ENCODE results near the gene ATXN7L3.

Gene ATXN7L3

GRCh38 chr17:44221862-44222111, 22.1 kb upstream of the ATXN7L3 start:
- H3K4me1 Mint-ChIP-seq (ENCODE audit: low read depth), result peaks cover 35% of the 10 kb centered on the region
- H3K4me3 Mint-ChIP-seq, result peak overlapping the region; percentile 99
- peaks cover 12% of the 10 kb centered on the region for H3K27me3 Mint-ChIP-seq
- H3K36me3 Mint-ChIP-seq (ENCODE audit: low read depth), result peaks cover 22% of the 10 kb centered on the region
- intact Hi-C loops (cut with micrococcal nuclease), result loop anchor here (2.0 to 5.0 kb wide), 2 partner anchors 56 to 103 kb away; partner anchors contain the start of gene SLC25A39
- peak overlapping the region; percentile 97 for H3K27ac Mint-ChIP-seq
- no peaks in the 10 kb centered on the region for H3K9me3 Mint-ChIP-seq

- Mint-ChIP-seq H3K27me3 (peaks cover 12% of the 10 kb centered on the region), H3K4me1 (ENCODE audit: low read depth) (peaks cover 40% of the 10 kb centered on the region), H3K27ac (peak overlapping the region; percentile 97), H3K9me3 (no peaks in the 10 kb centered on the region), H3K4me3 (peak overlapping the region; percentile 99), H3K36me3 (ENCODE audit: low read depth) (peaks cover 27% of the 10 kb centered on the region)
- intact Hi-C loops (cut with micrococcal nuclease), result loop anchor here (2.0 to 5.0 kb wide), 2 partner anchors 56 to 104 kb away; partner anchors contain the start of gene SLC25A39
Measured at GRCh38 chr17:44221084-44221861, 21.6 kb upstream of the ATXN7L3 start.

- peaks cover 10% of the 10 kb centered on the region for H3K27me3 Mint-ChIP-seq
- intact Hi-C loops (cut with micrococcal nuclease), result loop anchor here (2.0 to 5.0 kb wide), 2 partner anchors 57 to 104 kb away; partner anchors contain the start of gene SLC25A39
- H3K4me3 Mint-ChIP-seq, result peak overlapping the region; percentile 99
- peaks cover 35% of the 10 kb centered on the region for H3K36me3 Mint-ChIP-seq (ENCODE audit: low read depth)
- peak overlapping the region; percentile 97 for H3K27ac Mint-ChIP-seq
- H3K9me3 Mint-ChIP-seq, result no peaks in the 10 kb centered on the region
- peaks cover 49% of the 10 kb centered on the region for H3K4me1 Mint-ChIP-seq (ENCODE audit: low read depth)
Measured at GRCh38 chr17:44220213-44221083, 20.8 kb upstream of the ATXN7L3 start.

GRCh38 chr17:44219616-44220212, 20.0 kb upstream of the ATXN7L3 start, which contains the start of gene UBTF:
TSS of gene UBTF (minus strand) at chr17:44219675. CDS start at chr17:44218229, 1,446 bp downstream.
- Mint-ChIP-seq H3K4me3 (peak within 1 kb of the TSS; percentile 97), H3K4me1 (ENCODE audit: low read depth) (peaks cover 54% of the 10 kb centered on the region), H3K27ac (peak within 1 kb of the TSS; percentile 97), H3K27me3 (peaks cover 8% of the 10 kb centered on the region), H3K36me3 (ENCODE audit: low read depth) (peaks cover 42% of the 10 kb centered on the region), H3K9me3 (peaks cover 5% of the 10 kb centered on the region)
- intact Hi-C loops (cut with micrococcal nuclease), result loop anchor here (2.0 to 5.0 kb wide), 4 partner anchors 19 to 128 kb away; partner anchors contain the start of genes GRN and SLC25A39

GRCh38 chr17:44219108-44219615, 19.5 kb upstream of the ATXN7L3 start:
- Mint-ChIP-seq H3K4me1 (ENCODE audit: low read depth) (peaks cover 58% of the 10 kb centered on the region), H3K27ac (no peak overlapping the region), H3K9me3 (peaks cover 10% of the 10 kb centered on the region), H3K27me3 (peaks cover 5% of the 10 kb centered on the region), H3K36me3 (ENCODE audit: low read depth) (peaks cover 48% of the 10 kb centered on the region), H3K4me3 (peak overlapping the region; percentile 45)
- intact Hi-C loops (cut with micrococcal nuclease), result loop anchor here (2.0 to 5.0 kb wide), 2 partner anchors 18 to 128 kb away; partner anchors contain the start of gene GRN

- H3K4me1 Mint-ChIP-seq (ENCODE audit: low read depth), result peaks cover 64% of the 10 kb centered on the region
- intact Hi-C loops (cut with micrococcal nuclease), result loop anchor here (1.0 to 5.0 kb wide), 4 partner anchors 8 to 129 kb away; partner anchors contain the start of genes GRN and TMUB2
- H3K27ac Mint-ChIP-seq, result peak overlapping the region; percentile 66
- H3K4me3 Mint-ChIP-seq, result peak overlapping the region; percentile 65
- H3K9me3 Mint-ChIP-seq, result peaks cover 17% of the 10 kb centered on the region
- peaks cover 3% of the 10 kb centered on the region for H3K27me3 Mint-ChIP-seq
- H3K36me3 Mint-ChIP-seq (ENCODE audit: low read depth), result peaks cover 54% of the 10 kb centered on the region
Measured at GRCh38 chr17:44218344-44219107, 18.8 kb upstream of the ATXN7L3 start.

GRCh38 chr17:44217738-44218343, 18.2 kb upstream of the ATXN7L3 start:
- peaks cover 61% of the 10 kb centered on the region for H3K36me3 Mint-ChIP-seq (ENCODE audit: low read depth)
- peaks cover 69% of the 10 kb centered on the region for H3K4me1 Mint-ChIP-seq (ENCODE audit: low read depth)
- H3K27ac Mint-ChIP-seq, result peak overlapping the region; percentile 66
- peaks cover 17% of the 10 kb centered on the region for H3K9me3 Mint-ChIP-seq
- peaks cover under 1% of the 10 kb centered on the region for H3K27me3 Mint-ChIP-seq
- H3K4me3 Mint-ChIP-seq, result peak overlapping the region; percentile 65
- intact Hi-C loops (cut with micrococcal nuclease), result loop anchor here (1.0 to 5.0 kb wide), 4 partner anchors 8 to 129 kb away; partner anchors contain the start of genes GRN and TMUB2

- Mint-ChIP-seq H3K4me3 (no peak overlapping the region), H3K36me3 (ENCODE audit: low read depth) (peaks cover 71% of the 10 kb centered on the region), H3K27ac (peak overlapping the region; percentile 35), H3K27me3 (no peaks in the 10 kb centered on the region), H3K9me3 (peaks cover 17% of the 10 kb centered on the region), H3K4me1 (ENCODE audit: low read depth) (peaks cover 62% of the 10 kb centered on the region)
- intact Hi-C loops (cut with micrococcal nuclease), result loop anchor here (5.0 kb wide), 1 partner anchor 131 kb away; the partner anchor contains the start of gene GRN
Measured at GRCh38 chr17:44216694-44217093, 17.0 kb upstream of the ATXN7L3 start.

- Mint-ChIP-seq H3K4me1 (ENCODE audit: low read depth) (peaks cover 62% of the 10 kb centered on the region), H3K4me3 (no peak overlapping the region), H3K27ac (peak overlapping the region; percentile 30), H3K36me3 (ENCODE audit: low read depth) (peaks cover 71% of the 10 kb centered on the region), H3K27me3 (no peaks in the 10 kb centered on the region), H3K9me3 (peaks cover 17% of the 10 kb centered on the region)
- intact Hi-C loops (cut with micrococcal nuclease), result loop anchor here (5.0 kb wide), 1 partner anchor 131 kb away; the partner anchor contains the start of gene GRN
Measured at GRCh38 chr17:44216173-44216572, 16.5 kb upstream of the ATXN7L3 start.

GRCh38 chr17:44214896-44215295, 15.2 kb upstream of the ATXN7L3 start:
- Mint-ChIP-seq H3K4me3 (no peak overlapping the region), H3K9me3 (peaks cover 17% of the 10 kb centered on the region), H3K27me3 (no peaks in the 10 kb centered on the region), H3K36me3 (ENCODE audit: low read depth) (peaks cover 72% of the 10 kb centered on the region), H3K4me1 (ENCODE audit: low read depth) (peaks cover 70% of the 10 kb centered on the region), H3K27ac (no peak overlapping the region)
- intact Hi-C loops (cut with micrococcal nuclease), result loop anchor here (5.0 kb wide), 1 partner anchor 132 kb away; the partner anchor contains the start of gene GRN

GRCh38 chr17:44214230-44214494, 14.5 kb upstream of the ATXN7L3 start:
- H3K4me3 Mint-ChIP-seq, result no peak overlapping the region
- H3K27ac Mint-ChIP-seq, result no peak overlapping the region
- no peaks in the 10 kb centered on the region for H3K27me3 Mint-ChIP-seq
- H3K4me1 Mint-ChIP-seq (ENCODE audit: low read depth), result peaks cover 77% of the 10 kb centered on the region
- H3K36me3 Mint-ChIP-seq (ENCODE audit: low read depth), result peaks cover 80% of the 10 kb centered on the region
- H3K9me3 Mint-ChIP-seq, result peaks cover 17% of the 10 kb centered on the region
- intact Hi-C loops (cut with micrococcal nuclease), result no loop called here

GRCh38 chr17:44213403-44214229, 13.9 kb upstream of the ATXN7L3 start:
- H3K9me3 Mint-ChIP-seq, result peaks cover 17% of the 10 kb centered on the region
- peaks cover 85% of the 10 kb centered on the region for H3K36me3 Mint-ChIP-seq (ENCODE audit: low read depth)
- no peaks in the 10 kb centered on the region for H3K27me3 Mint-ChIP-seq
- H3K4me3 Mint-ChIP-seq, result no peak overlapping the region
- no peak overlapping the region for H3K27ac Mint-ChIP-seq
- H3K4me1 Mint-ChIP-seq (ENCODE audit: low read depth), result peaks cover 83% of the 10 kb centered on the region
- intact Hi-C loops (cut with micrococcal nuclease), result no loop called here
